GM19452 (cell line): ENCODE data around the gene ZFAND3.

Experiments
- ATAC-seq: cut with Tn5 transposase; IDR thresholded peaks from one replicate; pipeline ENCODE4 v1.9.1; 2021; ENCODE audit not compliant: unreplicated experiment

The ZFAND3 gene, protein sequence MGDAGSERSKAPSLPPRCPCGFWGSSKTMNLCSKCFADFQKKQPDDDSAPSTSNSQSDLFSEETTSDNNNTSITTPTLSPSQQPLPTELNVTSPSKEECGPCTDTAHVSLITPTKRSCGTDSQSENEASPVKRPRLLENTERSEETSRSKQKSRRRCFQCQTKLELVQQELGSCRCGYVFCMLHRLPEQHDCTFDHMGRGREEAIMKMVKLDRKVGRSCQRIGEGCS

GRCh38 chr6:37819177-37819801 lies at the start of gene ZFAND3:
ZFAND3 (plus strand) TSS chr6:37819727; CDS start chr6:37819946, 219 bp downstream.
- ATAC-seq: peak; percentile 83

DNA sequence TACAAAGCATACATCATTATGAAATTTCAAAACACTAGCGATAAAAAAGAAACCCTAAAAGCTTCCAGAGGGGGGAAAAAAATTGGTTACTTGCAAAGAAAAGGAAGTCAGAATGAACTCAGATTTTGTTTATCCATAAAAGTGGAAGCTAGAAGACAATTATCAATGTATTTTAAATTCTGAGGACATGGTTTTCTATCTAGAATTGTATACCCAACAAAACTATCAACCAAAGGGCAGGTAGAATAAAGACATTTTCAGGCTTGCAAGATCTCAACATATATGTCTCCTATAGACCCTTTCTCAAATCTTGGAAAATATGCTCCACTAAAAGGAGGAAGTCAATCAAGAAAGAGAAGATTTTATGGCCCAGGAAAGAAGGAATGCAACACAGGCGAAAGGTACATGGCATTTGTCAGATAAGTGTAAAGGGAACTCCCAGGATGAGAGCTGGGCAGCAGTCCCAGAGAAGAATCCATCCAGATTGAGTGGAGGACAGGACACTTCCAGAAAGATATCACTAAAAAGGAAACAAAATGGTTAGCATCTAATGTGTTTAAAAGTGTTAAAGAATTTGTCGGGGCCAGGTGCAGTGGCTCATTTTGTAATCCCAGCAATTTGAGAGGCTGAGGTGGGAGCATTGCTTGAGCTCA lies 45.4 kb upstream of the ZFAND3 start:
- no peak for ATAC-seq

- no peak for ATAC-seq
Measured at GRCh38 chr6:37776566-37776965, 43.0 kb upstream of the ZFAND3 start.

DNA sequence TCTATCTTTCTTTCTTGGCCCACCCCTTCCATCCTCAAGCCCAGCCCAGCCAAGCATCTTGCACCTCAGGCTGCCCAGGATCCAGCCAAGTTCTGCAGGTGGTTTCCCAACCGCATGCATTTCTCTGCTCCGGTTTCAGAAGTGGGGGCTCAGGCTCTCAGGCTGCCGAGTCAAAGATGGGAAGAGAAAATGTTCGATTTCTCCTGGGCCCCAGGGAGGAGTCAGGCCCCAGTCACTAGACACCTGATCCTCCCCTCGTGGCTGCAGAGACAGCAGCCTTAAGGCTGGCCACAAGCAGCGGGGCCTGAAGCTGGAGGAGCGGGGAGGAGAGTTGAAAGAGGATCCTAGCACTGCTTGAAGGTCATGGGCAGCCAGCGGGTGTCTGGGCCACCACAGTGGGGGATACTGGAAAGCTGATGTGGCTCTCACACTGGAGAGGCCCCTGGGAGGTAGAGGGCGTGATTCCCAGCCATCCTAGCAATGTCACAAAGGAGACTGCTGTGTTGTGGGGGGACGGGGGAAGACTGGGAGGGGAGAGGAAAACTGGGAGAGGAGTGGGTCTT lies 42.2 kb upstream of the ZFAND3 start:
- ATAC-seq: peak; percentile 59

DNA sequence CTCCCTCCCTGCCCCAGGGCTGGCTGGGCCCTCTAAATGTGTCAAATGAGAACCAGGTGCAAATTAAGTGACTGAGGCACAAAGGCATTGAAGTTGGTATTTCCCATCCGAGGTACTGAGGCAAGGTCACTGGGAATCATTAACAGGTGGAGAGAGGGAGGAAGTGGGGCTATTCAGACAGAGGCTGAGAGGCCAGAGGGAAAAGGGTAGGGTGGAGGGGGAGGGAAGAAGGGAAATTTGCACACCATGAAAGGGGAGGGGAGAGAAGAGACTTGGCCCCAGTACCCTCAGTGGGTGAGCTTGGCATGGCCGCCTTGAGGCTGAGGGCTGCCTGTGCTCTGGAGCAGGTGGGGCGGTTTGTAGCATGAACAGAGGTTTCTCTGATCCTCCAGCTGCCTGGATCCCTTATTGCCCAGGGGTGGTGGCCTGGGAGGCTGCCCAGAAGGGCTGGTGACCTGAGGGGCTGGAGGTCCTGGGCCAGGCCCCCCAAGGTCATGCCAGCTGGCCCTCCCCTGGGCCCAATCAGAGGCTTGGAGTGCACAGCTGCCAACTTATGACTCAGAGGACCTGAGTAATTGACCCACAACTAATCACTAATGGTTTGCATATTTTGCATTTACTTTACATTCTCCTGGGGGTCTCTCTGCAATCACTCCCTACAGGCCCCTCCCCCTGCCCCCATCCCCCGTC lies 40.3 kb upstream of the ZFAND3 start:
- ATAC-seq: no peak

- ATAC-seq: no peak
Measured at GRCh38 chr6:37779902-37780628, 39.5 kb upstream of the ZFAND3 start.

DNA sequence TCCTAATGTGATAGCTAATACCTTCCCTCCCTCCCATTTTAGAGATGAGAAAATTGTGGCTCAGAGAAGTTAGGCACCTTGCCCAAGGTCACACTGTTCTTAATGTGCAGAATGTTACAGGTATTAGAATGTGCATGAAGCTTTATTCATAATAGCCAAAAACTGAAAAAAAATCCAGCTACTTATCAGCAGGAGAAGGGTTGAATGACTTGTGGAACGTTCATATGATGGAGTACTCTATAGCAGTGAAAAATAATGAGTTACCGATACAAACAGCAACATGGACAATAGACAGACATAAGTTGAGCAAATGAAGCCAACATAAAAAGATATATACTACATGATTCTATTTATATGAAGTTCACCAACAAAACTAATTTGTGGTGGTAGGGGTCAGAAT lies 37.7 kb upstream of the ZFAND3 start:
- no peak for ATAC-seq

- ATAC-seq: no peak
Measured at GRCh38 chr6:37783025-37783855, 36.3 kb upstream of the ZFAND3 start.

DNA sequence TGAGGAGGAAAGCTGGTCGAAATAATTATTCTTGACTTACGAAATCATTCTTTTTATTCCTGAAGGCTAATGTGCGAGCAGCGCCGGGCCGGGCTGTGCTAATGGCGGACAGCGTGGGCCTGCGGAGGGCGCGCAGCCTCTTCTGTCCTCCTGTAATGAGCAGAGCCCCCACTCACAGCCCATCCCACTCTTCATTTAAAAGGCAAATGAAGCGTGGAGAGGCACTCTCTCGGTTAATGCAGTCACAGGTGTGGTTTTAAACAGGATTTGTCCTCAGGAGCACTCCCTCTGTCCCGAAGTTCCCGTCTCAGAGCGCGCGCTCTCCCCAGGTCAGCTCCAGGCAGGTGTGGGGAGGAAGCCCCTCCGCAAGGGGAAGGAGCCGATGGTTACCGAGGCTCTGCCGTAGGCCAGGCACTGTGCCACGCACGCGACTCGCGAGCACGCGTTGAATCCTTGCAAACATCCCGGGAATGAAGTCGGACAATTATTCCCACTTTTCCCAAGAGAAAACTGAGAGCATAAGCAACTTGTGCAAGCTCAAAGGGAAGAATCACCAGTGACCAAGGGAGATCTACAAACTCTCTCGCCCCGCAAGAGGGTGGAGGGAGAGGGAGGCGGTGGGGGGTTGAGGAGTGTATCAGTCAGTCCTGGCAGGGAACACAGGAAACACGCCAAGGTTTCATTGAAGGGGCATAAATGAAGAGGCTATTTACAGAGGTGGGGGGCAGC lies 35.5 kb upstream of the ZFAND3 start:
- ATAC-seq: no peak

DNA sequence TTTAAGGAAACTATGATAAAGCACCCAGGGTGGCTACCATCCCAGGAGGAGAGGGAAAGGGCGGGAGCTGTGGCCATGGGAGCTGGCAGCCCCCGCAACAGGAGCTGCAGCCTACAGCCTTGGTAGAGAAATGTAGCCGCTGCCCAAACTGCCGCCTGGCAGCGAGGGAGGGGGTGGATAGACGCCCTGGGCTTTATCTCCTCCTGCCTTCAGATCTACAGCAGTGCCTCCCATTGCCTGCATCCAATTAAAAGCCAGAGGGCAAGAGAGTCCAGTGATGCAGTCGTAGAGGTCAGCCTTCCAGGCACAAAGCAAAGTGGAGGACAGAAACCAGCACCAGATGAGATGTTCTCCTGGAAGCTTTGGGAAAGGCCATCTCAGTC lies 35.0 kb upstream of the ZFAND3 start:
- no peak for ATAC-seq

- no peak for ATAC-seq
Measured at GRCh38 chr6:37785002-37785662, 34.4 kb upstream of the ZFAND3 start.

DNA sequence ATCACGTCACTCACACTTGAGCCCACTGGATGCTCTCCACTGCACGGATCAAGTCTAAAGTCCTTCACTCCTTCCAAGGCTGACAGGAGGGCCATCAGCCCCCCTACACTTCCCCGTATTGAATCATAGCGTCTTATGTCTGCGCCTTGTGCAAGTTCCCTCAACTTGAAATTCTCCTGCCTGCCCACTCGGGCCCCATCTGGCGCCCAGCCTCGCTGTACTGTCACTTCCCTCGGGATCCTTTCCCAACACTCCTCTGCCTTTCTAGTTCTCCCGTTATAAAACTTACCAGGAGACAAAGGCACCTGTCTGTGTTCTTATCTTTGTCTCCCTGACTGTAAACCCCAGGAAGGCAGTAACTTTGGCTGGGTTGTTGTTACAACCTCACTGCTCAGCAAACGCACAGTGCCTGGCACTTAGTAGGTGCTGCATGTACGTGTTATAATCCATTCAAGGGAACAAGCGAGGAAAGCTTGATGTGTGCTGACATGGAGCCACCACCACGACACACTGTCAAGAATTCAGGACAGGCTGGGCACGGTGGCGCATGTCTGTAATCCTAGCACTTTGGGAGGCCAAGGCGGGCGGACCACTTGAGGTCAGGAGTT lies 33.8 kb upstream of the ZFAND3 start:
- no peak for ATAC-seq

- no peak for ATAC-seq
Measured at GRCh38 chr6:37787216-37787615, 32.3 kb upstream of the ZFAND3 start.

DNA sequence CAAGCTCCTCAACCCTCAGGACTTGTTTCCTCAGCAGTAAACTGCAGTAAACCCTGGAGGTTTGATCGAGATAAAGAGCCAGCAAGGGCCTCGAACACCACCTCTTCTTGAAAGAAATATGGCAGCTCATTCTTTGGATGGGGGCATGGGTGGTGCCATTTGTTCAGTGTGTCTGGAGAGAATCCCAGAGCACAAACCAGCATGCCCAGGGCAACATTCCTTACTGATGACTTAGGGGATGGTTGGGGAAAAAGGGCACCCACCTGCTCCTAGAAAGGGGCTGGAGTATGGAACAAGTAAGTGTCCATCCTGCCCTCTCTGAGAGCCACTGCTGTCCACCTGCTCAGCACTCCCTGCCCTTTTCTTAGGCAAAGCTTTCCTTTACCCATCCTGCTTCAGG lies 31.3 kb upstream of the ZFAND3 start:
- no peak for ATAC-seq

DNA sequence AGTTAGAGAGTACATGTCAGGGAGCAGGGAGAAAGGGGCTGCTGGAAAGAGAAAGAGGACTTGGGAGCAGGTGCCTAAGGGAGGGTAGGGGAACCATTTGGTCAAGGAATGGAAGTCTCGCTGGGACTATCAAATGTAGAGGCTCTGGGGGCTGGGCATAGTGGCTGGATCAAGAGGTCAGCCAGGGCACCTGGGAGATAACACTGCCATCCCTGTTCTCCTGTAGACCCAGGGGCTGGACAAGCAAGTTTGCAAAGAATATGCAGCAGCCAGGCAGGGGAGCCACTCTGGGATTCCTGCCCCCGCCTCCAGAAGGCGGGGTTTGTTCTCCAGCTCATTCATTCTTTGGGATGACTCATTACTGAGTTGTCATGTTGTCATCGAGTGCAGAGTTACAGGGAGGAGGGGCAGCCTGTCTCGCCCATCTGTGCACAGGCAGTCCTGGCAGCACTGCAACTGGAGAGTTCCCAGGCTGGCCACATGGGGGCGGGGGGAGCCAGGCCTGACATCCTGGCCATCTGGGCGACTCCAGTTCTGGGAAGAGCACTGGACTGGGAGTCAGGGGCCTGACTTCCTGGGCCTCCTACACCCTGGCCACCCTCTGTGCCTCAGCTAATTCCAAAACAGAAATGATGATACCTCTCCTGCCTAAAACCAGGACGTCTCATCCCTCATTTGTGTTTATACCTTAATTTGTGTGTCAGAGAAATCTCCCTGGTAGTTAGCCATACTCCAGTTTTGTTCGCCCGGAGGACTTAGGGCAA lies 28.2 kb upstream of the ZFAND3 start:
- ATAC-seq: peak; percentile 88

DNA sequence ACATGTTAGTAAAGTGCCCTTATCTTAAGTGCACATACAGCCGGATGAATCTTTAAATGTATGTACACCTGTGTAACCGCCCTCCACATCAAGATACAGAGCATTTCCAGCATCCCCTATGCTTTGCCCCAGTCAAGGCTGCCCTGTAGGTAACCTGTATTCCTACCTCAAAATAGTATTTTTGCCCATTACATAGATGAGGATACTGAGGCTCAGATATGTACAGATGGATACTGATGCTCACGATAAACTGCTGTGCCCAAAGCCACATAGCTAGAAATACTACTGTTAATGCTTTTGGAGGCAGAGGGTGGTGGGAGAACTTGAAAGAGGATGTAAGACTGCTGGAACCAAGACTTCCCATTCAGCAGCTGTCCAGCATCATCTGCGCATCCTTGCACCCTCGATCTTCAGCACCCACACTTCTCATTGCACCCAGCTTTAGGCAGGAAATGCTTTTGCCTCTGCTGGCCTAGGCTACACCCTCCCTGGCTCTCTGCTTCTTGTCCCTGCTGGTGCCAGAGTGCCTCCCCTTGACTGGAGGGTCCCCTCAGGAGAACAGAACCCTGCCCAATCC lies 27.0 kb upstream of the ZFAND3 start:
- ATAC-seq: no peak

DNA sequence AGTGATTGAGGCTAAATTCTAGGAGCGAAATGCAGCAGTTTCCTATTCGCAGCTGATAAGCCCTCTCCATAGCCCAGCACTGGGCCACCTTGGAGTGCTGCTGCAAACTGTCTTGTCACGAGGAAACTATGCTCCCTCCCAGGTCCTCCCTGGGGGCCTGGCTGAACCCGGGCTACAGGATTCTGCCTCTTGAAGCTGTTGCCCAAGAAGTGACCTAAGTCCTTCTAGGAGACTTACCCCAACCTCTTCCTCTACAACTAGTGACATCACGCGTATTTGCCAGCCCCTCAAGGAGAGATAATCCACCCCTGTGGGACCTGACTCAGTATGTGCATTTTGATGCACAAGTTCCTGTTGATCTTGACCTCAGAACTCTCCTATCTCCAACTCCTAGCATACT lies 26.5 kb upstream of the ZFAND3 start:
- no peak for ATAC-seq
